ENCODE measurements around the gene MAGI2.

Gene MAGI2

DNA sequence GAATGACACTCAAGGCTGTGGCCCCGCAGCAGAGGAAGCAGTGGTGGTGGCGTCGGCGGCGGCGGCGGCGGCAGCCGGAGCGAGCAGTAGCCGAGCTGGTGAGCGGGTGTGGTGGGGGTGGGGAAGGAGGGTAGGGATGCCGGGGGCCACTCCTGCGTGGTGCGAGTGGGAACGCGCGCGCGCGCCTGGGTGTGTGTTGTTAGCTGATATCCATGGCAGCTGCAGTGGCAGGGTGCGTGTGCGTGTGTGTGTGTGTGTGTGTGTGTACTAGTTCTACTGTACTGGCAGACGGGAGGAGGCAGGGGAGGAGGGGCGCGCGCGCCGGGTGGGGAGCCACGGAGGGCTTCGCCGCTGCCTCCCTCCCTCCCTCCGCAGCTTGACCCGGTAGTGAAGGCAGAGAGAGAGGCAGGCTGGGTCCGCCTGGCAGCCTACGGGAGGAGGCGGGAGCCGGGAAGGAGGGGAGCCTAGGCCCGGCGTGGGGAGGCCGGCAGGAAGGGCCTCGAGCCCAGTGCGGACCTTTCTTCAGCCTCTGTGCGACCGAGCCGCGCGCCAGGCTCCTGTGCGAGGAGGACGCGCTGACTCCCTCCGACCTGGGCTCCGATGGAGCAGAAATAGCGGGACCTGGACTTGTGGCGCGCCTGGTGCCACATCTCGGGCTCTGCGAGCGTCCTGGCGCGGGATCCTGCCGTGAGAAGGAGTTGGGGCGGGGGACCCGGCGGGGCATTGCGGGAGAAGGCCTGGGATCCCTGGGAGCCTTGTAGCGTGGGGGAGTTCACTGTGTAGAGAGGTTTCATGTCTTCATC is at the start of gene MAGI2:
Gene MAGI2, minus strand, starts transcription at position 110 of the 803 bp plus-strand sequence. CDS start 347 bp downstream, outside the sequence.
- peak; percentile 79 for DNase-seq

DNA sequence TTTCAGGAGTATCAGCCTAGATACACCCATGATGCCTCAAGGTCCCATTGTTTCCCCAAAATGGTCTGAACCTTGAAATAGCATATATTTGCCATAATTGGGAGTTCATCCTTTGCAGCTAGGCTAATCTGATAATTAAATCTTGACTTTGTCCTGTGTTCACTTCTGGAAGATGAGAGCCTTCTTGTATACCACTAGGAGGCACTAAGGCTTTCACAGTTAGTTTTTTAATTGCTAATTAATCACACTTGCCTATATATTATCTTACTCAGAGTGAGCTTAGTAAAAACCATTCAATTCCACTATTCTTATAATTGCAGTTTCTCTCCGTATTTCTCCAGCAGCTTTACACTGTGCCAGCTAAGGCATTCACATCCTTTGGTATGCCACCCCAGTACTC is 48.7 kb upstream of the MAGI2 start:
- no peak for DNase-seq

- DNase-seq: no peak
Measured at GRCh38 chr7:79500759-79501158, 47.3 kb upstream of the MAGI2 start.

DNA sequence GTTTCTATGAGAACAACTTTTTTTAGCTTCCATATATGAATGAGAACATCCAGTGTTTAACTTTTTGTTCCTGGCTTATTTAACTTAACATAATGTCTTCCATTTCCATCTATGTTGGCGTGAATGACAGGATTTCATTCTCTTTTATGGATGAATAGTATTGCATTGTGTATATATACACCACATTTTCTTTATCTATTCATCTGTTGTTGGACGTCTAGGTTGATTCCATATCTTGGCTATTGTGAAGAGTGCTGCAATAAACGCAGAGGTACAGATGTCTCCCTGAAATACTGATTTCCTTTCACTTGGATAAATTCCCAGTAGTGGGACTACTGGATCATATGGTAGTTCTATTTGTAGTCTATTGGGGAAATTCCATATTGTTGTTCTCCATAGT is 44.3 kb upstream of the MAGI2 start:
- no peak for DNase-seq

- DNase-seq: no peak
Measured at GRCh38 chr7:79495544-79496272, 42.2 kb upstream of the MAGI2 start.

DNA sequence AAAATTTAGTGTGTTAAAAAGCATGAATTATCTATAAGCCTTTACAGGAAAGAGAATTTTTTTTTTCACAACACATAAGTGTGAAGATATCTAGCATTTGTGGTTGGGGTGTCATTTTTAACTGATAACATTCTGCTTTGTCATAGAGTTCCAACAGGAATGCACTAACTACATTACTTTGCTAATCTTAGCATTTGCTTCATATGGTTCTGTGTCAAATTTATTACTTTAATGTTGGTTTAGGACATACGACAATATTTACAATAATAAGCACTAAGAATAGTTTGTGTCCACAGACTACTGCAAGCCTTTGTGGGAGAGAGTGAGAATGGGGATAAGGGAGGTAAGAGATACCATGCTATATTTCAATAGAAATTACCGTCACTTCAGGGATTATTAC is 40.6 kb upstream of the MAGI2 start:
- DNase-seq: peak; percentile 76

DNA sequence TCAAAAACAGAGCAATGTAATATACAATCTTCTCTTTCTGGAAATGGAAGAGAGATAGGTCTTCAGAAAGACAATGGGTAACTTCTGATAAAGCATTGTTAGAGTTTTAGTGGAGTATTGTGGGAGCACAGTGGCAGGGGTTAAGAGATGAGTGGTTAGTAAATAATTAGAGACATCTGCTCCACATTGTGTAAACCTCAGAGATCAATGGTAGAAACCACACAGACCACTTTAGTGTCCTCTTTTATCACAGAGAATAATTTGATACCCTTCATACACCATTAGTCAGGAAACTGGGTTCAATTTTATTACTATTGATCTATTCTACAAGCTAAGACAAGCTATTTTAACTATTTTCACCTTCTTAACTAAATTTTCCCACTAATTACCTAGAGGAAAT is 35.9 kb upstream of the MAGI2 start:
- no peak for DNase-seq

DNA sequence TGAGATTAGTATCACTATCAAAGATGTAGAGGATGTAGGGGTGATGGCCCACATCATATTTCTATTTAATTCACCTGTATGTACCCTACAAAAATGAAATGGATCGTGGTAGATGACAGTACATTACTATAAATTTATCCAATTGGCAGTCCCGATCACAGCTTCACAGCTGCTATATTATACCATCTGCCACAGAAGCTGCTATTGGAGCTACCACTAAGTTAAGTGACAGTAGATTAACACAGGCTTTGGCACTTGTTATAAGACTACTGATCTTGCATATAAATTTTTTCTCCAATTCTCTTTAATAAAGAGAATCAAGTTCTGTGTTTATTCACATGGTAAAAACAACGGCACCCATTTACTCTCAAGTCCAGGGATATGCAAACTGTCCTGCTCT is 24.9 kb upstream of the MAGI2 start:
- no peak for DNase-seq

GRCh38 chr7:79475455-79475854 is 22.0 kb upstream of the MAGI2 start:
- no peak for DNase-seq

DNA sequence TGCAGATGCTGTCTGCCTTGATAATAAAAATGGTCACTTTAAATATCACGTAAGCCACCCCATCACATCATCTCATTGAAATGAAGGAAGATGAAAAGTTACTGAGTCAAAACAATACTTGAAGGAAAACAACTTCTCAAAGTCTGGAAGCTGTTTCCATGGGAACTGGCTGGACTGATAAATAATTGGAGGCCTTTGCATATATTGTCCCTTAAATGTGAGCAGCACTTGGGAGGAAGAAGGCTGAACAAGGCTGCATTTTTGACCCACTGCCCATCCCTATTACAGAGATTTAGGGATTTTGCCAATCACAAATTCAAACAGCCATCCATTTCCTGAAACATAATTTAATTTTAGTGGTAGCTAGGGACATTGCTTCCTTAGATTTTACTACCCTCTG is 18.2 kb upstream of the MAGI2 start:
- no peak for DNase-seq

DNA sequence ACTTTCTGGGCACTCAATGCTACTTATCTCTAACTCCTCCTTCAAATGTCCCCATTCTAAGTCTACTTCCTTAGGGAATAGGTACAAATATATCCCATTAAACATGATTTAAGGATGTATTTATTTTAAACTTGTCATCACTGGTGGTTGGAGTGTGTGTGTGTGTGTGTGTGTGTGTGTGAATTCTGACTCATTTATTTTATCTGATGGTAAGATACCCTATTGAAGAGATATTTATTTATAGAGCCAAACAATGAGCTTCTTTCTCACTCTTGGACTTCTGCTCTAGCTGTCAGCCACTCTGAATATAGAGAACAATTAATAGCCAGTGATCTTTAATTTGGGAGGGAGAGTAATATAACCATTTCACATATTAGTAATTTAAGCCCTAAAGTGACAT is 17.8 kb upstream of the MAGI2 start:
- peak; percentile 39 for DNase-seq

DNA sequence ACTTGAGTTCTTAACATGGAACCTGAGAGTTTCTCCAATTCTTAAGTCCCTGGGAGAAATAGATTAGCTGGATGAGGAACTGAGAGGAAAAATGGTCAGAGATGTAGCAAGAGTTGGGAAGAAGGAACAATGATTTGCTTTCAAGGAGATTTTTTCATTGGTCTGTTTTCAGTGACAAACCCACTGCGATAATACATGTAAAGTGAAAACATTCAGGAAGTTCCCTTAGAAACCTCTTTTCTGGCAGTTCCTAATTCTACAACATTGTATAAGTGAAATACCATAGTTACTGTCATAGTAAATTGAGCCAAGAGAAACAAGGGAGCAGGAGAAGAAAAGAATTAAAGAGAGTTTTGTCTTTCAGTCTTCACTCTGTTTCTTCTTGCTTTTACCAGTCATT is 12.1 kb upstream of the MAGI2 start:
- DNase-seq: peak; percentile 46

DNA sequence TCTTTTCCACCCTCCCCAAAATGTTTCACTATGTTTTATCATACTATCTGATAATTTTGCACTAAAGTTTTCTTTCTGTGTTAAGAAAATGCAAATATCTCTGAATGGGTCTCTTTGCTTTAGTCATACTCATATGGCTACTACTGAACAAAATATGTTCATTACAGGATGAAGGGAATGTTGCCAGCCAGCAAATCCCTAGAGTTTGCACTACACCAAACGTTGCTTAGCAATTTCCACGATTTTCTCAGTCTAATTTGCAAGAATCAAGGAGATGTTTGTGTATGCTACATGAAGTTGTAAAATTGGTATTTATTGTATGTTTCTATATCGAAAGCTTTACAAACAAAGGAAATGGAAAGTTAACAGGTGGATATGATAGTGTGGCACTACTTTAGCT is 10.6 kb upstream of the MAGI2 start:
- DNase-seq: no peak

DNA sequence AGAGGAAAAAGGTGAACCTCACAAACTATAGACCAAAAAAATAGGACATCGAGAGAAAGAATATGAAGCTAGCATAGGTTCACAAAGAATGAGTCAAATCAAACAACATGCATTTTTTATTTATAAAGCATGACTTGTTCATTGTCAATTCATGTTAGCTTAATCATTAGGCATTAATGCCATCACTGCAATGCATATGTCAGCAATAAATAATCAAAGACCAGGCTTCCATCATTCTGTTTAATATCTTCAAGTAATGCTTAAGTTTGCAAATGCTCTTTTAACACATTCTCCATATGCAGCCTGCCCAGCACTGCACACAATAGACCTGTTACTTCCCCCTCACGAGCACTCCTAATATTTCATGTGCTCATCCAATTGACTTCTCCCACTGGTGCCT is 8.9 kb upstream of the MAGI2 start:
- no peak for DNase-seq

DNA sequence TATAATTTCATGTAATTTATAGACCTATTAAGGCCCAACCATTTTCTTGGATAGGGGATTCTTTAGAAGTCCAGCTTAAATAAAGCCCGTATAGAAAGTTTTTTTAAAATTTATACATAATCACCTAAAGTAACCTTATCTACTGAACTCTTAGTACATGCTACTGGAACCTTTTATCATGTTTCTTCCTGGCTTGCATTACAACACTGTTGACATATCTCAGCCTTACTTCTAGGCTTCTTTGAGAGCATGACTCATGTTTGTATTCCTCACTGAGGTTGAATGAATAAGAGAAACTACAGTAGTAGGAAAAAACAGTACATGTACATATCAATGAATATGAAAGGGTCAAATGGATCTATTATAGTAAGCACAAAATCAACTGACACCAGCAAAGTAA is 8.2 kb upstream of the MAGI2 start:
- peak; percentile 92 for DNase-seq

GRCh38 chr7:79459381-79459780 is 5.9 kb upstream of the MAGI2 start:
- DNase-seq: no peak

GRCh38 chr7:79458796-79459195 is 5.3 kb upstream of the MAGI2 start:
- DNase-seq: peak; percentile 34

DNA sequence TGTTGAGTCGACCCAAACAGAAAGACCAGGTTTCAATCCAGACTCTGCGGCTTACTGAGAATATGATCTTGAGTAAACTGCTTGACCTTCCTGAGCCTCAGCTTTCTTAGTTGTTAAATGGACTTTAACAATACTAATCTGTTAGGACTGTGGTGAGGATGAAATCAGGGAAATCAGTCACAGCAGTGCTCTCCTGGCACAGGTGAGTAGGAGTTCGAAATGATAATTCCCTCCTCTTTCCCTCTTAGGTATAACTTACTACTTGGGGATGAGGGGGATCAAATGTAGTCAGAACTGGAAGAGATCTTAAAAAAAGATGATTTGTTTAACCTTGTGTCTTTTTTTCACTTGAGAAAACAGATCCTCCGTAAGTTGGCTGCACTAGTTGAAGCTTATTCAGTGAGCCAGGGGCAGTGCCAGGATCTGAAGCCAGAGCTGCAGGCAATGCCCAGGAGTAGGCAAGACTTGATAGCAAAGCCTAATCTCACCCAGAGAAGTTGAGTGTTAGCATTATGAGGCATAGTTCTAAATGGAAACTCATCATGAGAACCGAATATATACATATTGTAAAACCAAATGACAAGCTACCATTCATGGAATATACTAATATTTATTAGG is 1.8 kb upstream of the MAGI2 start:
- DNase-seq: no peak

GRCh38 chr7:79454361-79454960 is 994 bp upstream of the MAGI2 start:
- DNase-seq: no peak

DNA sequence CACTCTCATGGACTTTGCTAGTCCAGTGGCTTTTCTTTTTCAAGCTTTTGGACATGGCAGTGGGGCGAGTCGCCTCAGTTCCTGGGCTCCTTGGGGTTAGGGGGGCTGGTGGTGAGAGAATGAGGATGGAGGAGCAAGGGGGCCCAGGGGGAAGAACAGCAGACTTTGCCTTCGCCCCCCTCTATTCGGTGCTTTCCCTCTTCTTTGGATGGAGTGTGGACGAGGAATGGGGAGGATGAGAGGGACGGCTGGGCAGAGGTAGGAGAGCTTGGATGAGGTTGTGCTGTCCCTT is 255 bp downstream of the MAGI2 start:
- no peak for DNase-seq

GRCh38 chr7:79452495-79453265 is 787 bp downstream of the MAGI2 start:
- DNase-seq: peak; percentile 73

DNA sequence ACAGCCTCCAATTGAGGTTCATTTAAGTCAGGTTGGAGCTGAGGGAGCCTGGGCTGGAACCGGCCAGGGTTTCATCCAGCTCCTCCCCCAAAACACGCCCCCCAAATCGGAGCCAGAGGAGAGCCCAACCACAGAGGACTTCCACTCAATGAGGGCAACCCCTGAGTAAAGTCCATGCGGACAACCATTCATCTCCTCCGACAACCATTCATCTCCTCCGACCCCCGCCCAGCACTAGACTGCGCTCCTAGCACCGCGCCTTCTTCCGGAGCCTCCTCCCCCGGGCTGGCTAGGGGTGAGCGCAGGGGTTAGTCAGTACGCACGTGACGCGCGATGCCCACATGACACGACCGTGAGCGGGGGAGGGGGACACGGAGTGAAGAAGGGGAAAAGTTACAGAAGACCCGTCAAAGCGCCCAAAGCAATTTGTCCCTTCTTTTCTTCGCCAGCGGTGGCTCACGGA is 1.4 kb downstream of the MAGI2 start:
- peak; percentile 95 for DNase-seq

DNA sequence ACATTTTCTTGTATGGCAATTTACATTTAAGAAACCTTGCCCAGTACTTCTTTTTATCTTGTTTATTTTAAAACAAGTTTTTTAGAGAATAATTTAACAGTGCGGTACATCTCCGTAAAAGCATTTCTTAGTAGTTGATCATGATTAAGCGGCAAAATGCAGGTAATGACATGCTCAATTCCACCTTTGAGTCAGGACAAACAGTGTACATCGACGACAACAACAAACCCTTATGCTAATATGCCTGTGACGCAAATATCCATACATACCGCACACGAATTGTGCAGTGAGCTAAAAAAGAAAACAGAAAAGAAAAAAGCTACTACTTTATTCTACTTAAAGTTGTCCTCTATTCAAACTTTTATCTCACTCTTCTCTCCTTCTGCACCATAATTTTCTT is 1.9 kb downstream of the MAGI2 start:
- DNase-seq: no peak
